GM06990 (cell line): Measurements from ENCODE around the gene SYNDIG1.

Experiments used
- DNase-seq: peaks from one replicate; pipeline ENCODE4 v3.0.0-alpha.2; 2011; ENCODE audit not compliant: insufficient read length; ENCODE audit errors: extremely low read depth
- H3K27me3 ChIP-seq: replicated peaks from 2 replicates; pipeline ENCODE4 v1.6.0; 2011; ENCODE audit warnings: low read length; ENCODE audit not compliant: control insufficient read depth, insufficient read depth
- H3K36me3 ChIP-seq: 2 replicates; pipeline ENCODE4 v1.5.1; 2011; ENCODE audit warnings: low read length; ENCODE audit not compliant: control insufficient read depth, insufficient read depth
- H3K4me3 ChIP-seq: replicated peaks from 2 replicates; pipeline ENCODE4 v1.5.1; 2011; ENCODE audit warnings: low read depth, mild to moderate bottlenecking, control low read depth, low read length
- CTCF ChIP-seq: IDR thresholded peaks from 2 replicates; pipeline ENCODE4 v1.5.1; 2011; ENCODE audit warnings: low read length, control low read depth, mild to moderate bottlenecking, inconsistent platforms; ENCODE audit not compliant: insufficient read depth, poor library complexity, severe bottlenecking

Gene SYNDIG1

GRCh38 chr20:24545168-24545567 lies 75.7 kb downstream of the SYNDIG1 start:
- DNase-seq, result no peak
- Histone ChIP-seq H3K36me3 (no peaks in the 10 kb centered on the region), H3K27me3 (no peaks in the 10 kb centered on the region), H3K4me3 (no peak overlapping the region)
- TF ChIP-seq CTCF, result no peak

- no peak for TF ChIP-seq CTCF
- DNase-seq, result no peak
- no peak overlapping the region for H3K4me3 ChIP-seq
- no peaks in the 10 kb centered on the region for H3K36me3 ChIP-seq
- no peaks in the 10 kb centered on the region for H3K27me3 ChIP-seq
Observed at GRCh38 chr20:24546232-24546892, 76.9 kb downstream of the SYNDIG1 start.

GRCh38 chr20:24547967-24548366 lies 78.5 kb downstream of the SYNDIG1 start:
- TF ChIP-seq CTCF, result no peak
- Histone ChIP-seq H3K36me3 (no peaks in the 10 kb centered on the region), H3K27me3 (no peaks in the 10 kb centered on the region), H3K4me3 (no peak overlapping the region)
- no peak for DNase-seq

- TF ChIP-seq CTCF, result no peak
- DNase-seq, result no peak
- Histone ChIP-seq H3K27me3 (no peaks in the 10 kb centered on the region), H3K4me3 (no peak overlapping the region), H3K36me3 (no peaks in the 10 kb centered on the region)
Observed at GRCh38 chr20:24559114-24559732, 89.8 kb downstream of the SYNDIG1 start.

- Histone ChIP-seq H3K4me3 (no peak overlapping the region), H3K36me3 (no peaks in the 10 kb centered on the region), H3K27me3 (no peaks in the 10 kb centered on the region)
- no peak for DNase-seq
- no peak for TF ChIP-seq CTCF
Observed at GRCh38 chr20:24560571-24561491, 91.4 kb downstream of the SYNDIG1 start.
